Psoas muscle (tissue), 8 donors: ENCODE measurements around the gene TGFBR2. TPM values are rescaled to one million over a fixed set of nuclear protein-coding genes. Genes with fewer than 3 reads are reported as not detected.

Source experiments
- ATAC-seq, 4 donors: fragments of 200-7000 bp; cut with Tn5 transposase; one replicate each; pipeline ENCODE4 v1.9.1; 2020; ENCODE audit warnings: moderate library complexity in 3 of 4, mild to moderate bottlenecking in 2 of 4
- DNase-seq, 2 donors: peaks; one replicate each; pipeline ENCODE4 v3.0.0-alpha.2; 2020
- H3K27ac ChIP-seq: fragments of 200-600 bp; one replicate; pipeline ENCODE4 v1.8.0; 2022
- H3K27me3 ChIP-seq, 3 donors: fragments of 200-600 bp in 1 of 3; one replicate each; pipeline versions ENCODE4 v1.6.1 to v1.8.0; 2013 to 2022; ENCODE audit warnings: low read length in 2 of 3, mild to moderate bottlenecking in 2 of 3, moderate library complexity in 1 of 3; ENCODE audit not compliant: insufficient read depth in 3 of 3
- H3K36me3 ChIP-seq, 2 donors: fragments of 200-600 bp in 1 of 2; one replicate each; pipeline versions ENCODE4 v1.6.1 to v1.8.0; 2013 to 2022; ENCODE audit warnings: low read depth in 1 of 2, mild to moderate bottlenecking in 1 of 2, moderate library complexity in 1 of 2; ENCODE audit not compliant: insufficient read depth in 1 of 2
- H3K4me1 ChIP-seq: fragments of 200-600 bp; one replicate; pipeline ENCODE4 v1.8.0; 2022
- H3K4me3 ChIP-seq: fragments of 200-600 bp; one replicate; pipeline ENCODE4 v1.8.0; 2022; ENCODE audit warnings: mild to moderate bottlenecking
- H3K9me3 ChIP-seq: fragments of 200-600 bp; one replicate; pipeline ENCODE4 v1.8.0; 2022
- CTCF ChIP-seq: fragments of 200-600 bp; IDR thresholded peaks from one replicate; pipeline ENCODE4 v1.8.0; 2022; ENCODE audit warnings: antibody characterized with exemption
- WGBS, 3 donors: extraction: QIAGEN DNeasy Blood & Tissue Kit; methylation state at CpG; one replicate each; pipeline versions ENCODE4 v1.1.6 to v1.1.7; 2013; 5-methylcytosine and 5-hydroxymethylcytosine counted together
- intact Hi-C, 2 donors: fragments of 100-400 bp; cut with DNase I; formaldehyde crosslinking; loops; one replicate each; pipeline versions ENCODE4 v1.11.0 to v1.14.2; 2022
- polyA plus RNA-seq, 3 donors: library from polyadenylated mRNA; stranded (reverse); fragments of 200-250 nt; gene quantifications; one replicate each; pipeline ENCODE4 v1.2.3, GENCODE V29; 2013
- total RNA-seq, 4 donors: library from RNA; stranded (reverse); fragmentation: NEBNext Ultra II Directional in 2 of 4; extraction: Animal tissue kit (Norgen Biotek cat#: 25700) in 2 of 4; gene quantifications; one replicate each; pipeline versions ENCODE4 v1.2.1 to v1.2.4, GENCODE V29; 2021 to 2023
- donor health status: healthy with polysubstance abuse.
- donor health status: DM: no; HTN: no; CAD: no; lungs with moderate emphysema.
- donor health status: Bipolar disorder and iron deficiency.
- donor health status: healthy.
- donor health status: DM: yes; HTN: yes; CAD: no.
- donor health status: DM: no; HTN: no; CAD: no.
- donor health status: DM: no; HTN: no; CAD: no.
- donor health status: DM: yes; HTN: yes; CAD: no.

TGFBR2 gene
- total and polyA plus RNA-seq, 7 donors = 19.7 to 58.8 (median 42.6) TPM

- no peak for DNase-seq
- Histone ChIP-seq H3K9me3 (no peaks in the 10 kb centered on the region), H3K27ac (no peak overlapping the region), H3K36me3 (no peaks in the 10 kb centered on the region), H3K4me1 (peaks cover 15% of the 10 kb centered on the region), H3K4me3 (no peak overlapping the region), H3K27me3 (no peaks in the 10 kb centered on the region)
- no peak for TF ChIP-seq CTCF
- peak in 2 of 4 donors; percentile 71 to 82 for ATAC-seq
- WGBS, 3 donors = 28 to 63% (median 30%) methylated on average over 2 of the region's 2 CpGs
- intact Hi-C loops = no loop called here
Measured at GRCh38 chr3:30729512-30729911, 123.1 kb downstream of the TGFBR2 start.

GRCh38 chr3:30729936-30730335 is 123.5 kb downstream of the TGFBR2 start:
- H3K36me3 ChIP-seq = no peaks in the 10 kb centered on the region
- no peak overlapping the region for H3K27ac ChIP-seq
- H3K27me3 ChIP-seq = no peaks in the 10 kb centered on the region
- H3K9me3 ChIP-seq = no peaks in the 10 kb centered on the region
- no peak for TF ChIP-seq CTCF
- no peak for ATAC-seq
- intact Hi-C loops = no loop called here
- H3K4me3 ChIP-seq = no peak overlapping the region
- DNase-seq = no peak
- peaks cover 15% of the 10 kb centered on the region for H3K4me1 ChIP-seq

GRCh38 chr3:30730967-30731366 is 124.6 kb downstream of the TGFBR2 start:
- Histone ChIP-seq H3K4me3 (no peak overlapping the region), H3K4me1 (peaks cover 17% of the 10 kb centered on the region), H3K27me3 (no peaks in the 10 kb centered on the region), H3K9me3 (no peaks in the 10 kb centered on the region), H3K36me3 (no peaks in the 10 kb centered on the region), H3K27ac (no peak overlapping the region)
- DNase-seq (no peak), ATAC-seq (no peak)
- 77 to 91% (median 77%) methylated on average over 3 of the region's 3 CpGs for WGBS, 3 donors
- intact Hi-C loops = no loop called here
- no peak for TF ChIP-seq CTCF

DNA sequence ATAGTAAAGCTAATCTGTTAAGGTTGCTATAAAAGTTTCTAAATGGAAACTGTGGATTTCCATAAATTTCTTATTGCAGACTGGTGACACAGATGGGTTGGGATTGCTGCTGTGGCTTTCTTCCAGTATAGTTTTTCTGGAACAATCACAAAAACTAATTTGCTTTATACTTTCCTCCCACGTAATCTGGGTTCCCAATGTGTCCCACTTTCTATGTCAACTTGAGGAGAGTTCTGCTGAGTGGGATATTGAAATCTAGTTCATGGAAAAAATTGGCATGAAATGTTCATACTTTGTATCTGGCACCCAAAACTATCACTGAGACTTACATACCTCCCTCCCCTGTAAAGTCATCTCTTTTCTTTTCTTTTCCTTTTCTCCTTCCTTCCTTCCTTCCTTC is 126.8 kb downstream of the TGFBR2 start:
- no peak overlapping the region for H3K4me3 ChIP-seq
- no peak for ATAC-seq
- DNase-seq = no peak
- H3K27me3 ChIP-seq = no peaks in the 10 kb centered on the region
- intact Hi-C loops = no loop called here
- H3K27ac ChIP-seq = no peak overlapping the region
- WGBS, 3 donors = 73 to 92% (median 77%) methylated on average over 1 of the region's 1 CpG
- no peaks in the 10 kb centered on the region for H3K9me3 ChIP-seq
- no peaks in the 10 kb centered on the region for H3K36me3 ChIP-seq
- H3K4me1 ChIP-seq = peaks cover 38% of the 10 kb centered on the region
- no peak for TF ChIP-seq CTCF

DNA sequence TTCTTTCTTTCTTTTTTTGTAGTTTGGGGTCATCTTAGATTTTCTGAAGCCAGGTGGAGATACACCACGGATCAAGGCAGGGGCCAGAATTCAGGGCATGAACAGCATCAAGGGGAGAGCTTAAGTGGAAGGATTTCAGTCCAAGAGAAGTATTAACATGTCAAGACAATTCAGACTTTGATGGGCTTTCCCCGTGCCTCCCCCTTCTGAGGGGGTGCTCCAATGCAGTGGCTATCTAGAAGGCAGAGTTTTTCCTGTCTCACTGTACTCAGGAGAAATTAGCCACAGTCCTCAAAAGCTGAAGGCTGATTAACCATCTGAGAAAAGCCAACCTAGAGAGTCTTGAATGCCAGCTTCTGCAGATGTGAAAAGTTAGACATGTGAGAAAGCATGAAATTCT is 127.3 kb downstream of the TGFBR2 start:
- intact Hi-C loops = no loop called here
- ATAC-seq (no peak), DNase-seq (no peak)
- 49 to 64% (median 62%) methylated on average over 2 of the region's 2 CpGs for WGBS, 3 donors
- Histone ChIP-seq H3K36me3 (no peaks in the 10 kb centered on the region), H3K27me3 (no peaks in the 10 kb centered on the region), H3K27ac (no peak overlapping the region), H3K4me1 (peaks cover 43% of the 10 kb centered on the region), H3K4me3 (no peak overlapping the region), H3K9me3 (no peaks in the 10 kb centered on the region)
- no peak for TF ChIP-seq CTCF
